Measurements from ENCODE around the gene TP53I3. TPM values are rescaled to one million over a fixed set of nuclear protein-coding genes. Genes with fewer than 3 reads are reported as not detected.

TP53I3 gene
- 1 to 10 TPM in 1 of 3 donors, under 1 TPM in 1, not detected in 1; 0.69 to 1.2 TPM for polyA plus RNA-seq

GRCh38 chr2:24084386-24085199 is at the start of gene TP53I3:
TSS of gene TP53I3 (minus strand) at chr2:24084834. CDS start at chr2:24084326, 508 bp downstream.
- Mint-ChIP-seq H3K9me3 (no peaks in the 10 kb centered on the region), H3K27me3 (ENCODE audit: low read depth in 3 of 3) (peaks cover 0 to 2% (median 1%) of the 10 kb centered on the region in 3 donors), H3K4me1 (peaks cover 17 to 23% of the 10 kb centered on the region in 2 donors), H3K36me3 (peaks cover 3 to 11% (median 4%) of the 10 kb centered on the region in 3 donors), H3K4me3 (peak within 1 kb of the TSS; percentile 78 to 89 (median 83)), H3K27ac (peak within 1 kb of the TSS in 5 of 6 donors; percentile 61 to 80 (median 75))
- DNase-seq: peak; percentile 80 to 81 (median 80)

GRCh38 chr2:24132543-24132942 is 47.9 kb upstream of the TP53I3 start:
- Mint-ChIP-seq H3K9me3 (peaks cover 0 to 11% (median 2%) of the 10 kb centered on the region in 6 donors), H3K36me3 (peaks cover 10 to 17% (median 13%) of the 10 kb centered on the region in 3 donors), H3K27ac (no peak overlapping the region), H3K4me1 (no peaks in the 10 kb centered on the region), H3K27me3 (ENCODE audit: low read depth in 3 of 3) (no peaks in the 10 kb centered on the region), H3K4me3 (no peak overlapping the region)
- no peak for DNase-seq

- H3K27ac Mint-ChIP-seq: peak overlapping the region in 2 of 6 donors; percentile 9 to 18
- H3K36me3 Mint-ChIP-seq: peaks cover 0 to 4% (median 3%) of the 10 kb centered on the region in 3 donors
- peak overlapping the region in 2 of 5 donors; percentile 29 to 48 for H3K4me3 Mint-ChIP-seq
These were observed 41.3 kb upstream of the TP53I3 start for GRCh38 chr2:24125956-24126355.

GRCh38 chr2:24123922-24124580 is 39.4 kb upstream of the TP53I3 start:
- DNase-seq: no peak
- Mint-ChIP-seq H3K27me3 (ENCODE audit: low read depth in 3 of 3) (peaks cover 0 to 3% (median 0%) of the 10 kb centered on the region in 3 donors), H3K4me3 (peak overlapping the region; percentile 80 to 86 (median 84))

More at GRCh38 chr2:24125956-24126355, 41.3 kb upstream of the TP53I3 start:
- Mint-ChIP-seq H3K4me1 (peaks cover 16 to 24% of the 10 kb centered on the region in 2 donors), H3K27me3 (ENCODE audit: low read depth in 3 of 3) (peaks cover 0 to 3% (median 0%) of the 10 kb centered on the region in 3 donors), H3K9me3 (no peaks in the 10 kb centered on the region)
- no peak for DNase-seq

GRCh38 chr2:24123195-24123921 is 38.7 kb upstream of the TP53I3 start, which contains the start of the genes FAM228B and PFN4:
TSS of gene FAM228B (plus strand) at chr2:24123469. CDS start at chr2:24124362, 893 bp downstream.
TSS of gene PFN4 (minus strand) at chr2:24123334. CDS start at chr2:24122535, 799 bp downstream.
- peak within 1 kb of the TSS; percentile 77 to 92 (median 90) for H3K27ac Mint-ChIP-seq
- H3K4me1 Mint-ChIP-seq: peaks cover 16 to 24% of the 10 kb centered on the region in 2 donors
- H3K4me3 Mint-ChIP-seq: peak within 1 kb of the TSS; percentile 86 to 89 (median 87)
- peaks cover 0 to 4% (median 3%) of the 10 kb centered on the region in 3 donors for H3K36me3 Mint-ChIP-seq
- no peaks in the 10 kb centered on the region for H3K9me3 Mint-ChIP-seq
- peak; percentile 79 to 82 (median 79) for DNase-seq
- peaks cover 0 to 3% (median 0%) of the 10 kb centered on the region in 3 donors for H3K27me3 Mint-ChIP-seq (ENCODE audit: low read depth in 3 of 3)

More at GRCh38 chr2:24123922-24124580, 39.4 kb upstream of the TP53I3 start:
- Mint-ChIP-seq H3K9me3 (no peaks in the 10 kb centered on the region), H3K36me3 (peaks cover 0 to 4% (median 3%) of the 10 kb centered on the region in 3 donors), H3K4me1 (peaks cover 16 to 24% of the 10 kb centered on the region in 2 donors), H3K27ac (peak overlapping the region; percentile 77 to 92 (median 89))

GRCh38 chr2:24122366-24123194 is 37.9 kb upstream of the TP53I3 start:
- Mint-ChIP-seq H3K27me3 (ENCODE audit: low read depth in 3 of 3) (peaks cover 0 to 3% (median 0%) of the 10 kb centered on the region in 3 donors), H3K4me3 (peak overlapping the region; percentile 86 to 89 (median 87)), H3K36me3 (no peaks in the 10 kb centered on the region), H3K9me3 (no peaks in the 10 kb centered on the region), H3K27ac (peak overlapping the region; percentile 77 to 92 (median 86)), H3K4me1 (peaks cover 16 to 24% of the 10 kb centered on the region in 2 donors)
- no peak for DNase-seq

- no peak for DNase-seq
- Mint-ChIP-seq H3K27me3 (ENCODE audit: low read depth in 3 of 3) (peaks cover 0 to 3% (median 0%) of the 10 kb centered on the region in 3 donors), H3K27ac (peak overlapping the region in 4 of 6 donors; percentile 35 to 55 (median 44)), H3K36me3 (no peaks in the 10 kb centered on the region), H3K4me3 (peak overlapping the region in 2 of 5 donors; percentile 38 to 87), H3K9me3 (no peaks in the 10 kb centered on the region), H3K4me1 (peaks cover 15 to 18% of the 10 kb centered on the region in 2 donors)
These were observed 36.8 kb upstream of the TP53I3 start for GRCh38 chr2:24121469-24121868.

- H3K27me3 Mint-ChIP-seq (ENCODE audit: low read depth in 3 of 3): peaks cover 0 to 3% (median 0%) of the 10 kb centered on the region in 3 donors
- no peak for DNase-seq
- no peaks in the 10 kb centered on the region for H3K36me3 Mint-ChIP-seq
- no peaks in the 10 kb centered on the region for H3K9me3 Mint-ChIP-seq
- H3K27ac Mint-ChIP-seq: peak overlapping the region in 5 of 6 donors; percentile 35 to 46 (median 41)
- peaks cover 15 to 18% of the 10 kb centered on the region in 2 donors for H3K4me1 Mint-ChIP-seq
- peak overlapping the region in 2 of 5 donors; percentile 29 to 39 for H3K4me3 Mint-ChIP-seq
These were observed 36.4 kb upstream of the TP53I3 start for GRCh38 chr2:24121066-24121465.

- Mint-ChIP-seq H3K27ac (no peak overlapping the region), H3K36me3 (peaks cover 0 to 8% (median 0%) of the 10 kb centered on the region in 3 donors), H3K27me3 (ENCODE audit: low read depth in 3 of 3) (peaks cover 0 to 3% (median 3%) of the 10 kb centered on the region in 3 donors), H3K4me3 (no peak overlapping the region), H3K9me3 (no peaks in the 10 kb centered on the region), H3K4me1 (peaks cover 5 to 7% of the 10 kb centered on the region in 2 donors)
- DNase-seq: no peak
These were observed 33.3 kb upstream of the TP53I3 start for GRCh38 chr2:24117902-24118301.

GRCh38 chr2:24115057-24115456 is 30.4 kb upstream of the TP53I3 start:
- H3K27ac Mint-ChIP-seq: no peak overlapping the region
- H3K27me3 Mint-ChIP-seq (ENCODE audit: low read depth in 3 of 3): peaks cover 0 to 3% (median 1%) of the 10 kb centered on the region in 3 donors
- H3K4me1 Mint-ChIP-seq: no peaks in the 10 kb centered on the region
- no peak overlapping the region for H3K4me3 Mint-ChIP-seq
- peaks cover 0 to 12% (median 0%) of the 10 kb centered on the region in 3 donors for H3K36me3 Mint-ChIP-seq
- no peaks in the 10 kb centered on the region for H3K9me3 Mint-ChIP-seq
- DNase-seq: no peak

GRCh38 chr2:24111407-24111901 is 26.8 kb upstream of the TP53I3 start:
- H3K27me3 Mint-ChIP-seq (ENCODE audit: low read depth in 3 of 3): peaks cover 0 to 3% (median 1%) of the 10 kb centered on the region in 3 donors
- peaks cover 0 to 20% (median 0%) of the 10 kb centered on the region in 3 donors for H3K36me3 Mint-ChIP-seq
- H3K4me1 Mint-ChIP-seq: no peaks in the 10 kb centered on the region
- no peak for DNase-seq
- H3K9me3 Mint-ChIP-seq: peaks cover 0 to 9% (median 3%) of the 10 kb centered on the region in 6 donors
- H3K27ac Mint-ChIP-seq: peak overlapping the region in 1 of 6 donors; percentile 37
- no peak overlapping the region for H3K4me3 Mint-ChIP-seq

All from immature natural killer cell (primary cell).